Measurements from ENCODE around the gene GPR180.

Gene GPR180

GRCh38 chr13:94601446-94602431 lies at the start of gene GPR180:
Gene GPR180 (plus strand): TSS chr13:94601857. CDS start chr13:94601928, 71 bp downstream.
- DNase-seq, result peak; percentile 99

GRCh38 chr13:94552095-94552494 lies 49.6 kb upstream of the GPR180 start:
- no peak for DNase-seq

GRCh38 chr13:94553766-94554165 lies 47.9 kb upstream of the GPR180 start:
- DNase-seq, result no peak

GRCh38 chr13:94556041-94556440 lies 45.6 kb upstream of the GPR180 start:
- DNase-seq, result no peak

GRCh38 chr13:94556621-94557020 lies 45.0 kb upstream of the GPR180 start:
- DNase-seq, result peak; percentile 10

- DNase-seq, result no peak
These were observed 43.9 kb upstream of the GPR180 start for GRCh38 chr13:94557684-94558235.

GRCh38 chr13:94558716-94559115 lies 42.9 kb upstream of the GPR180 start:
- no peak for DNase-seq

GRCh38 chr13:94559222-94559795 lies 42.3 kb upstream of the GPR180 start:
- DNase-seq, result no peak

- no peak for DNase-seq
These were observed 41.5 kb upstream of the GPR180 start for GRCh38 chr13:94560116-94560515.

GRCh38 chr13:94561126-94561525 lies 40.5 kb upstream of the GPR180 start:
- no peak for DNase-seq

GRCh38 chr13:94567581-94567980 lies 34.1 kb upstream of the GPR180 start:
- no peak for DNase-seq

GRCh38 chr13:94568443-94568842 lies 33.2 kb upstream of the GPR180 start:
- DNase-seq, result no peak

- DNase-seq, result no peak
These were observed 32.0 kb upstream of the GPR180 start for GRCh38 chr13:94569615-94570014.

- no peak for DNase-seq
These were observed 22.6 kb upstream of the GPR180 start for GRCh38 chr13:94579063-94579462.

GRCh38 chr13:94583926-94584325 lies 17.7 kb upstream of the GPR180 start:
- no peak for DNase-seq

GRCh38 chr13:94585543-94586101 lies 16.0 kb upstream of the GPR180 start:
- DNase-seq, result no peak

GRCh38 chr13:94586371-94586770 lies 15.3 kb upstream of the GPR180 start:
- DNase-seq, result no peak

GRCh38 chr13:94588541-94588940 lies 13.1 kb upstream of the GPR180 start:
- no peak for DNase-seq

- no peak for DNase-seq
These were observed 10.9 kb upstream of the GPR180 start for GRCh38 chr13:94590744-94591143.

GRCh38 chr13:94595001-94595949 lies 6.4 kb upstream of the GPR180 start:
- DNase-seq, result no peak

- DNase-seq, result peak; percentile 91
These were observed 5.6 kb upstream of the GPR180 start, which contains the start of gene TGDS for GRCh38 chr13:94595950-94596574. Gene TGDS (minus strand): TSS chr13:94596152. CDS start chr13:94596136, 16 bp downstream.

- no peak for DNase-seq
These were observed 5.1 kb upstream of the GPR180 start for GRCh38 chr13:94596575-94596971.
